ENCODE data around the gene PTPRN2. TPM values are rescaled to one million over a fixed set of nuclear protein-coding genes. Genes with fewer than 3 reads are reported as not detected.

PTPRN2 gene
- total and polyA plus RNA-seq, 2 donors = 1.7 to 1.9 TPM

DNA sequence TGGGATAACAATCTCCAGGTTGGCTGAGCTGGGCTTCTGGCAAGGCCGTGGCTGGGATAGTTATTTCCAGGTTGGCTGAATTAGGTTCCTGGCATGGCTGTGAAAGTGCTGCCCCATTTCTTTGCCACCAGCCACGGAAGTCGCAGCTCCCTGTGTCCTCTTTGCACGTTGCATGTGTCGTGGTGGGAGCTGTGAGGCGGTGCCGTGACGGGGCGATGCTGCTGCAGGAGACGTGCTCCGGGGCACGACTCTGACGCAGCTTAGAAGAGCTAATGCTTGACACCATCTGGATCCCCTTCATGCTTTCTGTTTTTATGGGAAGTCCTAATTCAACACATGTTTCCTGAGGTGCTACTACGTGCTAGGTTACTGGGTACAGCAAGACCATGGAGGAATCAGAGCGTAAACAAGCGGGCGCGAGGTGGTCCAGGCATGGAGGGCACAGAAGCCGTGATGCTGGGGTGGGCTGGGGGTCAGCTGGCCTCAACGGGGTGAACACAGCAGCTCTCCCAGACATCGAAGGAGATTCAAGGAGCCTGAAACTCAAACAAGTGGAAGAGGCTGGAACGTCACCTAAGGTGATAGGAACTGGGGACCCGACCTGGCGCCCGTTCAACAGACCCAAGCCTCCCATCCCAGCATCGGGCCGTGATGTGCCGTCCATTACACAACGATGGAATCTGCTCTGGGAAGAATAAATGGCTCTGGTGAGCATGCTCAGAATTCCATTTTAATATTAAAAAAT, 843.7 kb downstream of the PTPRN2 start:
- Histone ChIP-seq H3K4me3 (ENCODE audit: low read length in 2 of 2) (no peak overlapping the region), H3K36me3 (ENCODE audit: control insufficient read depth in 2 of 2, insufficient read depth in 2 of 2, low read length in 1 of 2) (no peaks in the 10 kb centered on the region), H3K9me3 (ENCODE audit: control insufficient read depth in 2 of 2, insufficient read depth in 1 of 2, low read length in 1 of 2) (no peaks in the 10 kb centered on the region), H3K27me3 (ENCODE audit: control insufficient read depth in 2 of 2, insufficient read depth in 1 of 2, low read length in 1 of 2) (peaks cover 0 to 14% of the 10 kb centered on the region in 2 donors), H3K27ac (ENCODE audit: low read depth in 1 of 2, low read length in 1 of 2) (no peak overlapping the region), H3K4me1 (ENCODE audit: control insufficient read depth in 2 of 2, insufficient read depth in 2 of 2, low read length in 2 of 2) (no peaks in the 10 kb centered on the region)
- WGBS = 95% methylated on average over 29 of the region's 29 CpGs
- DNase-seq (ENCODE audit: low read depth in 6 of 9, low spot score in 9 of 9) = no peak

DNA sequence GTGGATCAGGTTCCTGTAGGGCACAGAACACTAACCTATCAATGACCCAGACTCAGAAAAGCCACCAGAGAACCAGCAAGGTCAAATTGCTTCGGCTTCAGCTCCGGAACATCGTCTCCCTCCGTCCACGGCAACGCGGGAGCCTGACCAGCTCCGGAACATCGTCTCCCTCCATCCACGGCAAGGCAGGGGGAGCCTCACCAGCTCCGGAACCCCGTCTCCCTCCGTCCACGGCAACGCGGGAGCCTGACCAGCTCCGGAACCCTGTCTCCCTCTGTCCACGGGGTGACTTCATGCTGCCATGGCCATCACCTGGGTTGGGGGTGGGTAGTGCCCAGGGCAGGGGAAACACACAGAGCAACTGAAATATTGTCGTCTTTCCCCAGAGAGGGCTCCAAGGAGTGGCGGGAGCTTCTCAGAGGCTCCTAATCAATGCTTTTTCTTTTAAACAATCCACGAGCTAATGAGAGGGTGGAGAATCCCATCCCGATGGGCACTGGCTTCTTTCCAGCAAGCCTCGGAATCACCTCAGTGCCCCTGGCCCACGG, 847.3 kb downstream of the PTPRN2 start:
- H3K36me3 ChIP-seq (ENCODE audit: control insufficient read depth in 2 of 2, insufficient read depth in 2 of 2, low read length in 1 of 2) = no peaks in the 10 kb centered on the region
- no peak for DNase-seq (ENCODE audit: low read depth in 6 of 9, low spot score in 9 of 9)
- H3K27me3 ChIP-seq (ENCODE audit: control insufficient read depth in 2 of 2, insufficient read depth in 1 of 2, low read length in 1 of 2) = peaks cover 0 to 34% of the 10 kb centered on the region in 2 donors
- no peak overlapping the region for H3K4me3 ChIP-seq (ENCODE audit: low read length in 2 of 2)
- WGBS = 95% methylated on average over 24 of the region's 24 CpGs
- H3K27ac ChIP-seq (ENCODE audit: low read depth in 1 of 2, low read length in 1 of 2) = no peak overlapping the region
- no peaks in the 10 kb centered on the region for H3K4me1 ChIP-seq (ENCODE audit: control insufficient read depth in 2 of 2, insufficient read depth in 2 of 2, low read length in 2 of 2)
- no peaks in the 10 kb centered on the region for H3K9me3 ChIP-seq (ENCODE audit: control insufficient read depth in 2 of 2, insufficient read depth in 1 of 2, low read length in 1 of 2)

DNA sequence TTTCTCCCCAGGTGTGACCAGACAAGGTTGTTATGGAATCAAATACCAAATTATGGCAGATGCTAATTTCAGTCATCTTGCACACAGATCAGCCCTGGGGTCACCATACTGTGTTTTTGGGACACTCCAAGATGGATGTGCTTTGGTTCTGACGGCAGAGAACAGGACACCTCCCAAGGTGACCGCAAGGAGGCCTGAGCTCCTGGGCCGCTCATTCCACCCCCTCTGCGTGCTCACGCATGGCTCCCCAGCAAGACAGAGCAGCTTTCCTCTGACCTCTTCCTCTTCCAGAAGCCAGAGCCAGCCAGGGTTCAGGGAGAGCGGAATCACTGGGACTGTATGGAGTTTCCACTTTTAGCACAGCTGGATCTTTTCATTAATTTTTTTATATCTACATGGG, 848.0 kb downstream of the PTPRN2 start:
- H3K27ac ChIP-seq (ENCODE audit: low read depth in 1 of 2, low read length in 1 of 2) = no peak overlapping the region
- no peaks in the 10 kb centered on the region for H3K9me3 ChIP-seq (ENCODE audit: control insufficient read depth in 2 of 2, insufficient read depth in 1 of 2, low read length in 1 of 2)
- 92% methylated on average over 6 of the region's 6 CpGs for WGBS
- peaks cover 0 to 34% of the 10 kb centered on the region in 2 donors for H3K27me3 ChIP-seq (ENCODE audit: control insufficient read depth in 2 of 2, insufficient read depth in 1 of 2, low read length in 1 of 2)
- DNase-seq (ENCODE audit: low read depth in 6 of 9, low spot score in 9 of 9) = no peak
- H3K4me1 ChIP-seq (ENCODE audit: control insufficient read depth in 2 of 2, insufficient read depth in 2 of 2, low read length in 2 of 2) = no peaks in the 10 kb centered on the region
- no peak overlapping the region for H3K4me3 ChIP-seq (ENCODE audit: low read length in 2 of 2)
- no peaks in the 10 kb centered on the region for H3K36me3 ChIP-seq (ENCODE audit: control insufficient read depth in 2 of 2, insufficient read depth in 2 of 2, low read length in 1 of 2)

DNA sequence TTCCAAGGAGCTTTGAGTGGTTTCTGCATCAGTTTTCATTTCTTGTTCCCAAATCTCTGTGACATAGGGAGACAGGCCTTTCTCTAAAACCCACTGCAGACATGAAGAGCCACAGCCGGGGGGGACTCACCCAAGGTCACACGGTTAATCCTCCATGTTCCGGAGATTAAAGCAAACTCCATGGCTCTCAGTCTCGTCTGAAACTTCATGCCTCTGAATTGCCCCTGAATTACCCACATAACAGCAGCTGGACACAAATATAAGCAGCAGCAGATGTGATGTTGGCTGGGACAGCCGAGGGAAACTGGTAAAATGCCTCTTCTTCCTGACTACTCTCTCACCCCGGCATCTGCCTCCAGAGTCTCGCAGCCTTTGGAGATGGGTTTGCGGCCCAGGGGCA, 848.6 kb downstream of the PTPRN2 start:
- no peak for DNase-seq (ENCODE audit: low read depth in 6 of 9, low spot score in 9 of 9)
- no peak overlapping the region for H3K4me3 ChIP-seq (ENCODE audit: low read length in 2 of 2)
- no peaks in the 10 kb centered on the region for H3K4me1 ChIP-seq (ENCODE audit: control insufficient read depth in 2 of 2, insufficient read depth in 2 of 2, low read length in 2 of 2)
- H3K27ac ChIP-seq (ENCODE audit: low read depth in 1 of 2, low read length in 1 of 2) = no peak overlapping the region
- peaks cover 0 to 34% of the 10 kb centered on the region in 2 donors for H3K27me3 ChIP-seq (ENCODE audit: control insufficient read depth in 2 of 2, insufficient read depth in 1 of 2, low read length in 1 of 2)
- WGBS = 93% methylated on average over 8 of the region's 8 CpGs
- no peaks in the 10 kb centered on the region for H3K36me3 ChIP-seq (ENCODE audit: control insufficient read depth in 2 of 2, insufficient read depth in 2 of 2, low read length in 1 of 2)
- no peaks in the 10 kb centered on the region for H3K9me3 ChIP-seq (ENCODE audit: control insufficient read depth in 2 of 2, insufficient read depth in 1 of 2, low read length in 1 of 2)

DNA sequence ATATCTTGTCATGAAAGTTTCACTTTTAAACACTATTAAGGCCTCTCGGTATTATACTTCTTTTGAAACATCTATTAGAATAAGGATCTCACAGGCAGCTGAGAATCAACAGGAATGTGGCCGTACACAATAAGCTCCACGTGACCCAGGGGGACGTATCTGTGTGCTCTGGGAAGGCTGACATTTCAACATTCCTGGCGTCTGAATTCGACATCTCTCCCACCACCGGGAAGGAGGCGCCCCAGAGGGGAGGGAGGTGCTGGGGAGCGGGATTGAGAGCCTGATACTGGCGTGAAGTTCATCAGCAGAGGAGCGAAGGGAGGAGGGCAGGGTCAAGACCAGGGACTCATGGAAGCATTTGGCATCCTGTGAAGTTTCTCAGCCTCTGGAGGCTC, 849.6 kb downstream of the PTPRN2 start:
- no peak overlapping the region for H3K4me3 ChIP-seq (ENCODE audit: low read length in 2 of 2)
- H3K9me3 ChIP-seq (ENCODE audit: control insufficient read depth in 2 of 2, insufficient read depth in 1 of 2, low read length in 1 of 2) = no peaks in the 10 kb centered on the region
- H3K27me3 ChIP-seq (ENCODE audit: control insufficient read depth in 2 of 2, insufficient read depth in 1 of 2, low read length in 1 of 2) = peaks cover 0 to 34% of the 10 kb centered on the region in 2 donors
- 30% methylated on average over 11 of the region's 11 CpGs for WGBS
- no peak overlapping the region for H3K27ac ChIP-seq (ENCODE audit: low read depth in 1 of 2, low read length in 1 of 2)
- no peaks in the 10 kb centered on the region for H3K36me3 ChIP-seq (ENCODE audit: control insufficient read depth in 2 of 2, insufficient read depth in 2 of 2, low read length in 1 of 2)
- H3K4me1 ChIP-seq (ENCODE audit: control insufficient read depth in 2 of 2, insufficient read depth in 2 of 2, low read length in 2 of 2) = no peaks in the 10 kb centered on the region
- no peak for DNase-seq (ENCODE audit: low read depth in 6 of 9, low spot score in 9 of 9)

DNA sequence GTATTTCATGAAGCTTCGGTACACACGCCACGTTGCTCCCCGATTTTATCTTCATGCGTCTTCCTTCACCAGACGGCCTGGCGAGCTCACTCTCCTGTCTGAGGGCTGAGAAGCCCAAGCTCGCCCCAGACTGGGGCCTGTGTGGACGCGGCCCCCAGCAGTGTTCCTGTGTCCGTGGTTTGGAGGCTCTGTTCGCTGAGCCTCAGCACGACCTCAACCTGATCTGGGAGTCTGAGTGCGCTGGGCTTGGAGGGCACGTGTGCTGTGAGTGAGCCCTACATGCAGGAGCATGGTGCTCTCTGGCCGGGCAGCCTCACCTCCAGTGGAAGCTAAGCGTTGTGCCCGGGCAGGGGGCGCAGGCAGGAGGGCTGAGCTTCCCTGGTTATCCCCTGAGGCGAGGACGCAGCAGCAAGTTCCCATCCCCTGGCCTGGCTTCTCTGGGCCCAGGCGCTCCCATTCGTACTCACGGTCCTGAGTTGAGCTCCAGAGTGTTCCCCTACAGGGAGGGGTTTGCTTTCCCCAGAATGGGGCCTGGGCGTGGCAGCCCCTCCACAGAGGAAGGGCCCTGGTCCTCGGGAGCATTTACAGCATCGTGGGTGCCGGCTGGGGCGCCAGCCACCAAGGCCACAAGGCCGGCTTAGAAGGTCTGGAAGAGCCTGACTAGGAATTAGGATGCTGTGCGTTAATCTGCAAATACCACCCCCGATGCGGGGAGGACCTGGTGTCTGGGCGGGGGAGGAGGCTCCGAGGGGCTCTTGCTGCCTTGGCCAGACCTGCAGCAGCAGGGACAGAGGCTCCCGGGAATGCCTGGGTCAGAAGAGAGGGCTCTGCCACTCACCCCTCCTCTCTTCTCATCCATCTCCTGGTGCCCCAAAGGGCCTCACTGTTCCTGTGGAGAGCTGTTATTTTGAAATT, 850.2 kb downstream of the PTPRN2 start:
- Histone ChIP-seq H3K36me3 (ENCODE audit: control insufficient read depth in 2 of 2, insufficient read depth in 2 of 2, low read length in 1 of 2) (no peaks in the 10 kb centered on the region), H3K27ac (ENCODE audit: low read depth in 1 of 2, low read length in 1 of 2) (no peak overlapping the region), H3K9me3 (ENCODE audit: control insufficient read depth in 2 of 2, insufficient read depth in 1 of 2, low read length in 1 of 2) (no peaks in the 10 kb centered on the region), H3K27me3 (ENCODE audit: control insufficient read depth in 2 of 2, insufficient read depth in 1 of 2, low read length in 1 of 2) (peaks cover 0 to 34% of the 10 kb centered on the region in 2 donors), H3K4me3 (ENCODE audit: low read length in 2 of 2) (no peak overlapping the region), H3K4me1 (ENCODE audit: control insufficient read depth in 2 of 2, insufficient read depth in 2 of 2, low read length in 2 of 2) (no peaks in the 10 kb centered on the region)
- no peak for DNase-seq (ENCODE audit: low read depth in 6 of 9, low spot score in 9 of 9)
- 91% methylated on average over 36 of the region's 36 CpGs for WGBS

DNA sequence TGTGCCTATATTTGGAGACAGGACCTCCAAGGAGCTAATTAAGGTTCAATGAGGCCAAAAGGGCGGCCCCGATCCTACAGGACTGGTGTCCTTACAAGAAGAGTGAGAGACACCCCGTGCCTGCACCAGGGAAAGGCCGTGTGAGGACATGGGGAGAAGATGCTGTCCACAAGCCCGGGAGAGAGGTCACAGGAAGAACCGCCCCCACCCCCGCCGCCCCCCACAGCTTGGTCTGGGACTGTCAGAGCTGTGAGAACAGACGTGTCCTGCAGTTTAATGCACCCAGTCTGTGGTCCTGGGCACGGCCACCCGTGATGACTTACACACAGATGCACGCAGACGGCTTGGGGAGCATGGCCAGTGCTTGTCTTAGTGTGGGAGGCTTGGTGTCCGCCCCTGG, 851.3 kb downstream of the PTPRN2 start:
- no peak for DNase-seq (ENCODE audit: low read depth in 6 of 9, low spot score in 9 of 9)
- peaks cover 0 to 31% of the 10 kb centered on the region in 2 donors for H3K27me3 ChIP-seq (ENCODE audit: control insufficient read depth in 2 of 2, insufficient read depth in 1 of 2, low read length in 1 of 2)
- H3K4me3 ChIP-seq (ENCODE audit: low read length in 2 of 2) = no peak overlapping the region
- H3K4me1 ChIP-seq (ENCODE audit: control insufficient read depth in 2 of 2, insufficient read depth in 2 of 2, low read length in 2 of 2) = no peaks in the 10 kb centered on the region
- H3K27ac ChIP-seq (ENCODE audit: low read depth in 1 of 2, low read length in 1 of 2) = no peak overlapping the region
- no peaks in the 10 kb centered on the region for H3K36me3 ChIP-seq (ENCODE audit: control insufficient read depth in 2 of 2, insufficient read depth in 2 of 2, low read length in 1 of 2)
- 93% methylated on average over 14 of the region's 14 CpGs for WGBS
- no peaks in the 10 kb centered on the region for H3K9me3 ChIP-seq (ENCODE audit: control insufficient read depth in 2 of 2, insufficient read depth in 1 of 2, low read length in 1 of 2)

DNA sequence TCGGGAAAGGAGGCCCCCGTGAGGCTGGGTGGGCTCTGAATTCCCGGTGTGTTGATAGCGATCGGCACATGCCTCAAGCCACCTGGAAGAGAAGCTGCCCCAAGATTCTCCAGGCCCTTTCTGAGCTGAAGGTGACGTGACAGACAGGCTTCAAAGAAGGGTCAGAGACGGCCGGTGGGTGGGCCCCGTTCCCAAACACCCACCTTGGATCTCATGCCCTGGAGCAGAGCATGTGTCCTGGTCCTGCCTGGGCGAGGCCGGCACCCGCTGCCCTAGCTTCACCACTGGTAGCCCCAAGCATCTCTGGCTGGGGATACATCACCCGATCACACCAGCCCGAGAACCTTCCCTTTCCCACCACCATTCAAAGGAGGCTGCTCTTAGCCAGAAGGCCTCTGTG, 851.8 kb downstream of the PTPRN2 start:
- 93% methylated on average over 14 of the region's 14 CpGs for WGBS
- Histone ChIP-seq H3K27ac (ENCODE audit: low read depth in 1 of 2, low read length in 1 of 2) (no peak overlapping the region), H3K36me3 (ENCODE audit: control insufficient read depth in 2 of 2, insufficient read depth in 2 of 2, low read length in 1 of 2) (no peaks in the 10 kb centered on the region), H3K4me1 (ENCODE audit: control insufficient read depth in 2 of 2, insufficient read depth in 2 of 2, low read length in 2 of 2) (no peaks in the 10 kb centered on the region), H3K9me3 (ENCODE audit: control insufficient read depth in 2 of 2, insufficient read depth in 1 of 2, low read length in 1 of 2) (no peaks in the 10 kb centered on the region), H3K27me3 (ENCODE audit: control insufficient read depth in 2 of 2, insufficient read depth in 1 of 2, low read length in 1 of 2) (peaks cover 0 to 30% of the 10 kb centered on the region in 2 donors), H3K4me3 (ENCODE audit: low read length in 2 of 2) (no peak overlapping the region)
- no peak for DNase-seq (ENCODE audit: low read depth in 6 of 9, low spot score in 9 of 9)

Measured in thymus (tissue), 11 donors.